Mucosa of rectum (tissue), 2 donors: ENCODE measurements around the gene MAST3.

Source experiments
- H3K27ac ChIP-seq, 2 donors: one replicate each; pipeline ENCODE4 v1.7.0; 2013; ENCODE audit warnings: inconsistent platforms in 2 of 2, low read depth in 2 of 2, low read length in 2 of 2
- H3K27me3 ChIP-seq, 2 donors: one replicate each; pipeline ENCODE4 v1.7.0; 2013; ENCODE audit warnings: low read length in 2 of 2; ENCODE audit not compliant: control insufficient read depth in 2 of 2, insufficient read depth in 2 of 2
- H3K36me3 ChIP-seq, 2 donors: one replicate each; pipeline ENCODE4 v1.7.0; 2013; ENCODE audit warnings: low read length in 2 of 2; ENCODE audit not compliant: control insufficient read depth in 2 of 2, insufficient read depth in 2 of 2
- H3K4me1 ChIP-seq, 2 donors: one replicate each; pipeline ENCODE4 v1.7.0; 2013; ENCODE audit warnings: low read length in 2 of 2, mild to moderate bottlenecking in 1 of 2; ENCODE audit not compliant: control insufficient read depth in 2 of 2, insufficient read depth in 2 of 2
- H3K4me3 ChIP-seq, 2 donors: one replicate each; pipeline ENCODE4 v1.7.0; 2013; ENCODE audit warnings: low read length in 2 of 2
- H3K9ac ChIP-seq, 2 donors: one replicate each; pipeline ENCODE4 v1.7.0; 2013; ENCODE audit warnings: low read length in 2 of 2, low read depth in 1 of 2, mild to moderate bottlenecking in 1 of 2
- H3K9me3 ChIP-seq, 2 donors: one replicate each; pipeline ENCODE4 v1.7.0; 2013; ENCODE audit warnings: low read length in 2 of 2; ENCODE audit not compliant: control insufficient read depth in 2 of 2
- donor health status: healthy.
- donor health status: Normal muscosa, but diverticular disease.

Gene MAST3

DNA sequence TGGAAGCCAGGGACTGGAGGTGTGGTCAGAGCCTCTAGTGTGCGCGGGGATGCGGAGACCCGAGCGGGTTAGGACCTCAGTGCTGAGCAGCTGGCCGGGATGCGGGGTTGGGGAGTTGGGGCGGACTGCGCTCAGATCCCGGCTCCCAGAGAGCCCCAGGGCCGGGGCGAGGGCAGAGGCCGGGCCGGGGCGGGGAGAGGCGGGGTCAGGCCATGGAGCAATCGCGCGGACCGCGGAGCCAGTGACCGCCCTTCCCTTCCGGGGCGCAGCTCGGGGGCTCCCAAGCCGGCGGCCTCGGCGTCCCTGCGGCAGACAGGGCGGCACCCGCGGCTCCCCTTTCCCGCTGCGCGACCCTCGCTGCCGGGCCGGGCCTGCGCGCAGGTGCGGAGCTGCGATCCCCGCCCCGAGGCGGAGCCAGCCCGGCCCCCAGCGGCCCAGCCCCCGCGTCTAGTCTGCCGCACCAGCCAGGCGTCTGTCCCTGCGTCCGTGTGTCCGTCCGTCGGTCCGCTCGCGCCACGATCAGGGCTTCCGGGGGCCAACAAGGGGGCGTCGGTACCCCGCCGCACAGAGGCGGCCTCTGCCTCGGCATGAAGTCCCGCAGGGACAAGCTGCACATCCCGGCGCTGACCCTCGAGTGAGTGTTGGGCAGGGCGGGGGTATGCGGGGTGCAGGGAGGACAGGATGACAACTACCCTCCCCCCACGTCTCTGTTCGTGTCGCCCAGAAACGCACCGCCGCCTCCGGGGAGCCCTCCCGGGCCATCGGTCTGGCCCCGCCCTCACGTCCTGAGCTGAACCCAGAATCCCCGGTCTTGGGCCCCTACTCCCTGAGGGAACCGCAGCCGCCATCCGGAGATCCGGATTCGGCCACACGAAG, 12.4 kb downstream of the MAST3 start:
- peak overlapping the region; percentile 91 to 92 for H3K27ac ChIP-seq
- H3K9ac ChIP-seq, result peak overlapping the region; percentile 79 to 93
- H3K4me1 ChIP-seq, result peaks cover 26 to 27% of the 10 kb centered on the region in 2 donors
- no peaks in the 10 kb centered on the region for H3K9me3 ChIP-seq
- H3K4me3 ChIP-seq, result peak overlapping the region; percentile 77 to 86
- H3K27me3 ChIP-seq, result no peaks in the 10 kb centered on the region
- peaks cover 2 to 13% of the 10 kb centered on the region in 2 donors for H3K36me3 ChIP-seq

- Histone ChIP-seq H3K4me1 (peaks cover 26 to 27% of the 10 kb centered on the region in 2 donors), H3K4me3 (peak overlapping the region; percentile 77 to 86), H3K9me3 (no peaks in the 10 kb centered on the region), H3K27me3 (no peaks in the 10 kb centered on the region), H3K27ac (peak overlapping the region; percentile 91 to 92), H3K36me3 (peaks cover 2 to 15% of the 10 kb centered on the region in 2 donors), H3K9ac (peak overlapping the region; percentile 79 to 93)
These were observed 13.1 kb downstream of the MAST3 start for GRCh38 chr19:18110609-18111232.

GRCh38 chr19:18112989-18113478, 15.5 kb downstream of the MAST3 start:
- H3K27me3 ChIP-seq, result no peaks in the 10 kb centered on the region
- H3K4me3 ChIP-seq, result no peak overlapping the region
- no peak overlapping the region for H3K27ac ChIP-seq
- peaks cover 27 to 33% of the 10 kb centered on the region in 2 donors for H3K4me1 ChIP-seq
- peaks cover 2 to 15% of the 10 kb centered on the region in 2 donors for H3K36me3 ChIP-seq
- H3K9me3 ChIP-seq, result no peaks in the 10 kb centered on the region
- H3K9ac ChIP-seq, result peak overlapping the region in 1 of 2 donors; percentile 18

DNA sequence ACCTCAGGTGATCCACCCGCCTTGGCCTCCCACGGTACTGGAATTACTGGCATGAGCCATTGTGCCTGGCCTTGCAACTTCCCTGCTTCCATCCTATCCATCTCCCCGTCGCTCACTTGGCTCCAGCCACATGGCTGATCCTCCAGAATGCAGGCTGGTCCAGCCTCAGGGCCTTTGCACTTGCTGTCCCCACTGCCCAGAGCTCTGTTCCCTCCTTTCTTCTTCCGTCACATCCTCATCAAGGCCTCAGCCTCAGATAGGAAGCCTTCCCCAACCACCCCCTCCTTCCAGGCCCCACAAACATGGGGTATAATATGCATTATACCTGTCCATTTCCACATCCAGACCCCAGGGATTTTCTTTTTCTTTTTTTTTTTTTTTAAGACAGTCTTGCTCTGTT, 16.2 kb downstream of the MAST3 start:
- Histone ChIP-seq H3K27me3 (no peaks in the 10 kb centered on the region), H3K27ac (no peak overlapping the region), H3K4me1 (peaks cover 34 to 36% of the 10 kb centered on the region in 2 donors), H3K36me3 (peaks cover 2 to 15% of the 10 kb centered on the region in 2 donors), H3K9me3 (no peaks in the 10 kb centered on the region), H3K9ac (no peak overlapping the region), H3K4me3 (no peak overlapping the region)

GRCh38 chr19:18114483-18114882, 16.9 kb downstream of the MAST3 start:
- Histone ChIP-seq H3K27ac (no peak overlapping the region), H3K27me3 (no peaks in the 10 kb centered on the region), H3K9me3 (no peaks in the 10 kb centered on the region), H3K36me3 (peaks cover 2 to 15% of the 10 kb centered on the region in 2 donors), H3K4me1 (peaks cover 32 to 36% of the 10 kb centered on the region in 2 donors), H3K4me3 (no peak overlapping the region), H3K9ac (no peak overlapping the region)

- Histone ChIP-seq H3K27me3 (no peaks in the 10 kb centered on the region), H3K27ac (no peak overlapping the region), H3K4me3 (peak overlapping the region; percentile 49 to 59), H3K36me3 (peaks cover 12 to 18% of the 10 kb centered on the region in 2 donors), H3K4me1 (peaks cover 19 to 25% of the 10 kb centered on the region in 2 donors), H3K9me3 (no peaks in the 10 kb centered on the region), H3K9ac (peak overlapping the region; percentile 24 to 44)
These were observed 19.8 kb downstream of the MAST3 start for GRCh38 chr19:18117364-18117691.

DNA sequence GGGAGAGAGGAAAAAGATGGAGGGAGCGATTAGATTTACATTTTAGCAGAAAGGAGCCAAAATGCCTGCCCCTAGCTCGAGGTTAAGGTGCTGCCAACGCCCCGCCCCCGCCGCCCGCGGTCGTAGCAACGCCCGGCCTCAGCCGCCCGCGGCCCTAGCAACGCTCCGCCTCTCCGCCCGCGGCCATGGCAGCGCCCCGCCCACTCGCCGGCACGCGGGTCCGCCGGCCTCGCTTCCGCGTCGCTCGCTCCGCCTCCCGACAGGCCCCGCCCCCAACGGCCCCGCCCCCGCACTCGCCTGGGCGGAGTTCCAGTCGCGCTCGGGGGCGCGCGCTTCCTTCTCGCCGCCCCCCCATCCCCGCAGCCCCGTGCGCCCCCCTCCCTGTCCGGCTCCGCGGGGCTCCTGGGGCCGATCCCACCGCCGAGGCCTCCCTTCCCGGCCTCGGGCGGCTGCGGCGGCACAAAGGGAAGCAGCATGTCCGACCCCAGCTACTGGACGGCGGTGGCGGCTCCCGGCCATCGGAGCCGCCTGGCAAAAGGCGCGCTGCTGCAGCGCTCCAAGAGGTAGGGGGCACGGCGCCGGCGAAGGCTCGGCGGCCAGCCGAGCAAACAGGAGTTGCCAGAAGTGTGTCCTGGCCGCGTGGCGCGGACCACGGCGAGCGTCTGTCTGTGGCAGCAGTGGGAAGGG, 20.3 kb downstream of the MAST3 start:
- Histone ChIP-seq H3K27me3 (no peaks in the 10 kb centered on the region), H3K36me3 (peaks cover 17 to 23% of the 10 kb centered on the region in 2 donors), H3K4me3 (peak overlapping the region; percentile 67 to 78), H3K9me3 (no peaks in the 10 kb centered on the region), H3K27ac (peak overlapping the region in 1 of 2 donors; percentile 56), H3K9ac (peak overlapping the region; percentile 67 to 68), H3K4me1 (peaks cover 19 to 22% of the 10 kb centered on the region in 2 donors)

DNA sequence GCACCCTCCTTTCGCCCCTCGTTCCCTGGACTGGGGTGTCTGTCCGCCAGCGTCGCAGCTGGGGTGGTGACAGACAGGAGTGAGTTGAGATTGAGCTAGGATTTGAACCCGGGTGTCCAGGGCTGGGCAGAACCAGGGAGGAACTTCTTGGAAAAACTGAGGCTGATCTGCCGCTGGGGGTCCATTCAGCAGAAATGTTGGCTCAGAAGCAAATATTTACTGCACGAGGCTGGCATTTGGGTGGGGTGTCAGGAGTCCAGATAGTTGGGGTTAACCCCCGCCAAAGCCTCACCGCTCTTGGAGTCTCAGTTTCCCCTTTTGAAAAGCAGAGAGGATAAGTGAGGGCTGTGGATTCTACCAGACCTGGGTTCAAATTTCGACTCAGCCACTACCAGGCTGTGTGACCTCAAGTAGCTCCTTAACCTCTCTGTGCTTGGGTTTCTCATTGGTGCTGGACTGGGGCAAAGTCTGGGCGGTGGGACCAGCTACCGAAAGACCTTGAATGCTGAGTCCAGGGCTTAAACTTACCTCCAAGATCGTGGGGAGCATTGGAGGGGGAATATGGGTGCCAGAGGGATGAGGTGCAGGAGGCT, 20.9 kb downstream of the MAST3 start:
- no peaks in the 10 kb centered on the region for H3K27me3 ChIP-seq
- peak overlapping the region in 1 of 2 donors; percentile 61 for H3K27ac ChIP-seq
- H3K4me3 ChIP-seq, result peak overlapping the region; percentile 67 to 78
- peak overlapping the region; percentile 67 to 68 for H3K9ac ChIP-seq
- H3K4me1 ChIP-seq, result peaks cover 19 to 22% of the 10 kb centered on the region in 2 donors
- H3K36me3 ChIP-seq, result peaks cover 23 to 26% of the 10 kb centered on the region in 2 donors
- H3K9me3 ChIP-seq, result no peaks in the 10 kb centered on the region

DNA sequence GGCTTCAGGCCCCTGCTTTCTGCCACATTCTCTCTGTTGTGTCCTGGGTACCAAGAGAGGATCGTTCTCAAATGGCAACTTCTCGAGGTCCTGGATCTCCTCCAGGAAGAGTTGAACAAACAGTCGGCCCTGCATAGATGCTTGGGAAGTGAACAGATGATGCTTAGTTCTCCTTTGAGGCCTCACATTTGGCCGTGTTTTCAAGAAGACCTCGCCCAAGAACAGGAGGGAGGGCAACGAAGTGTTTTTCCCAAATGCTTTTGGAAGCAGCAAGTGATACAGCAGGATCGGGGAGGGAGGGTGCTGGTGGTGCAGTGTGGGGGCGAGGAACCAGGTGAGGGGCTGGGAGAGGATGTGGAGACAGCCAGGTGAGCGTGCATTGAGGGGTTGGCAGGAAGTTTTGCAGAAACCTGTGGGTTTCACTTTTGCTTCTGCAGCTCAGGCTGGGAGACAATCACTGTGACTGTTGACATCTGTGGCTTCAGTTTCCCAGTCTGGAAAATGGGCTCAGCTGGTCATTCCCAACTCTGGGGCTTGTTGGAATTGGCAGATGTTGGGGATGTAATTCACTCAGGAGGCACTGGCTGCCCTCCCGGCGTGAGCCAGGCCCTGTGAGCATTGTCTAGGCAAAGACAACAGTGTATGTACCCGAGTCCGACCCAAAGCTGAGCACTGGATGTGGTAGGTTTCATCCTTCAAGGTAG, 21.6 kb downstream of the MAST3 start:
- Histone ChIP-seq H3K4me1 (peaks cover 19 to 22% of the 10 kb centered on the region in 2 donors), H3K27ac (peak overlapping the region in 1 of 2 donors; percentile 61), H3K36me3 (peaks cover 28% of the 10 kb centered on the region in 2 donors), H3K4me3 (peak overlapping the region; percentile 67 to 78), H3K9ac (peak overlapping the region in 1 of 2 donors; percentile 41), H3K9me3 (no peaks in the 10 kb centered on the region), H3K27me3 (no peaks in the 10 kb centered on the region)
